K562 (cell line): ENCODE results near the gene ZNF792. TPM values are rescaled to one million over a fixed set of nuclear protein-coding genes. Genes with fewer than 3 reads are reported as not detected.
"Not testable (repeated sequence)": the region's sequence is repeated elsewhere in the genome, so short reads cannot be mapped to it uniquely, and the experiment has no call there.

Experiments
- CBFA2T3 ChIP-seq: fragments of 450-650 bp; IDR thresholded peaks from 2 replicates; pipeline ENCODE4 v1.6.1; 2017
- CCNT2 ChIP-seq: IDR thresholded peaks from 2 replicates; pipeline ENCODE4 v1.6.1; 2011; ENCODE audit warnings: borderline replicate concordance, low read depth, mild to moderate bottlenecking, moderate library complexity, mixed read lengths, low read length; ENCODE audit not compliant: insufficient read length; ENCODE audit errors: extremely low read depth
- EP400 ChIP-seq: fragments of 450-650 bp; IDR thresholded peaks from 2 replicates; pipeline ENCODE4 v1.6.1; 2017; ENCODE audit warnings: antibody characterized with exemption, mild to moderate bottlenecking, moderate library complexity
- FOXK2 ChIP-seq, 2 experiments: fragments of 450-650 bp; IDR thresholded peaks in 1 of 2; conservative IDR thresholded peaks in 1 of 2; 2 replicates each; pipeline ENCODE4 v1.6.1; 2016; ENCODE audit warnings: low read depth in 2 of 2, mild to moderate bottlenecking in 1 of 2
- GATAD2B ChIP-seq: fragments of 450-650 bp; IDR thresholded peaks from 2 replicates; pipeline ENCODE4 v1.6.1; 2017; ENCODE audit warnings: mild to moderate bottlenecking, borderline replicate concordance
- HDAC2 ChIP-seq: fragments of 450-650 bp; IDR thresholded peaks from 2 replicates; pipeline ENCODE4 v1.6.1; 2016; ENCODE audit warnings: mild to moderate bottlenecking
- ILK ChIP-seq: fragments of 450-650 bp; IDR thresholded peaks from 2 replicates; pipeline ENCODE4 v1.6.1; 2016; ENCODE audit warnings: missing genetic modification characterization, low read depth, mild to moderate bottlenecking, missing compliant biosample characterization, moderate library complexity, borderline replicate concordance
- JUND ChIP-seq, 2 experiments: IDR thresholded peaks; 2 replicates in 1 of 2; 3 replicates in 1 of 2; pipeline ENCODE4 v1.6.1; 2011; ENCODE audit warnings: borderline replicate concordance in 2 of 2, low read depth in 2 of 2, low read length in 2 of 2, improper control_type of control experiment in 1 of 2, missing biosample characterization in 1 of 2, missing genetic modification characterization in 1 of 2, missing genetic modification reagents in 1 of 2
- LCOR ChIP-seq: sonication (generic); formaldehyde crosslinking; IDR thresholded peaks from 2 replicates; pipeline ENCODE4 v1.8.0; 2022; ENCODE audit warnings: mild to moderate bottlenecking, missing genetic modification reagents
- LEF1 ChIP-seq: fragments of 450-650 bp; IDR thresholded peaks from 2 replicates; pipeline ENCODE4 v1.6.1; 2016; ENCODE audit warnings: mild to moderate bottlenecking
- MTA3 ChIP-seq: fragments of 450-650 bp; formaldehyde crosslinking; IDR thresholded peaks from 2 replicates; pipeline ENCODE4 v1.6.1; 2017; ENCODE audit warnings: mild to moderate bottlenecking, borderline replicate concordance
- MYC ChIP-seq, 2 experiments: fragments of 250-450 bp in 1 of 2; sonication (Bioruptor Pico) in 1 of 2; IDR thresholded peaks; 2 replicates each; pipeline versions ENCODE4 v1.5.1 to v1.6.1; 2012 to 2021; ENCODE audit warnings: low read depth in 2 of 2, borderline replicate concordance in 1 of 2, improper control_type of control experiment in 1 of 2, low read length in 1 of 2, mild to moderate bottlenecking in 1 of 2, moderate library complexity in 1 of 2
- PHB2 ChIP-seq: fragments of 450-650 bp; IDR thresholded peaks from 2 replicates; pipeline ENCODE4 v1.6.1; 2017; ENCODE audit warnings: low read depth
- PML ChIP-seq: IDR thresholded peaks from 2 replicates; pipeline ENCODE4 v1.6.1; 2012; ENCODE audit warnings: low read length, inconsistent platforms
- POLR2AphosphoS5 ChIP-seq: IDR thresholded peaks from 2 replicates; pipeline ENCODE4 v1.6.1; 2011; ENCODE audit warnings: mild to moderate bottlenecking, low read depth, low read length, moderate library complexity; ENCODE audit not compliant: control insufficient read depth, insufficient read depth
- PPARD ChIP-seq: fragments of 250-450 bp; sonication (Bioruptor Pico); IDR thresholded peaks from 2 replicates; pipeline ENCODE4 v1.8.0; 2022; ENCODE audit warnings: inconsistent platforms, mild to moderate bottlenecking, moderate library complexity
- RUNX1 ChIP-seq: sonication (generic); IDR thresholded peaks from 2 replicates; pipeline ENCODE4 v1.6.1; 2016; ENCODE audit warnings: antibody characterized with exemption, low read depth
- SPI1 ChIP-seq: IDR thresholded peaks from 2 replicates; pipeline ENCODE4 v1.6.1; 2011; ENCODE audit warnings: low read depth, low read length, control low read depth, borderline replicate concordance
- STAT5A ChIP-seq: IDR thresholded peaks from 2 replicates; pipeline ENCODE4 v1.6.1; 2012; ENCODE audit warnings: low read length, inconsistent platforms, borderline replicate concordance
- TBL1XR1 ChIP-seq, 2 experiments: IDR thresholded peaks; 2 replicates each; pipeline ENCODE4 v1.6.1; 2012; ENCODE audit warnings: improper control_type of control experiment in 2 of 2, low read length in 2 of 2, mild to moderate bottlenecking in 1 of 2
- ZBTB17 ChIP-seq: fragments of 450-650 bp; formaldehyde crosslinking; IDR thresholded peaks from 2 replicates; pipeline ENCODE4 v1.4.0; 2020; ENCODE audit warnings: mild to moderate bottlenecking
- ZNF175 ChIP-seq: fragments of 200-800 bp; sonication (Bioruptor generic); IDR thresholded peaks from 2 replicates; pipeline ENCODE4 v1.6.1; 2016; ENCODE audit warnings: low read depth, mild to moderate bottlenecking, missing genetic modification characterization, missing compliant biosample characterization
- ZNF197 ChIP-seq: fragments of 200-800 bp; sonication (Bioruptor generic); IDR thresholded peaks from 2 replicates; pipeline ENCODE4 v1.6.1; 2016; ENCODE audit warnings: low read depth, missing genetic modification characterization, missing compliant biosample characterization
- ZNF584 ChIP-seq: fragments of 200-800 bp; sonication (Bioruptor generic); IDR thresholded peaks from 2 replicates; pipeline ENCODE4 v1.6.1; 2016; ENCODE audit warnings: low read depth, mild to moderate bottlenecking, missing genetic modification characterization, missing compliant biosample characterization
- ZNF586 ChIP-seq: fragments of 450-650 bp; formaldehyde crosslinking; conservative IDR thresholded peaks from 2 replicates; pipeline ENCODE4 v1.4.0; 2020; ENCODE audit warnings: mild to moderate bottlenecking, moderate library complexity
- ZNF699 ChIP-seq: fragments of 250-450 bp; sonication (Bioruptor Pico); IDR thresholded peaks from 2 replicates; pipeline ENCODE4 v1.8.0; 2021; ENCODE audit warnings: mild to moderate bottlenecking, moderate library complexity; ENCODE audit not compliant: insufficient replicate concordance
- polyA plus RNA-seq, 8 experiments: library from polyadenylated mRNA; depleted of rRNA in 4 of 8; stranded (reverse) in 5 of 8; unstranded in 3 of 8; fragments of >200 nt; fragmentation: Nextera tagmentation in 2 of 8; fragmentation: Illumina TruSeq in 1 of 8; extraction: Ambion mirVana in 2 of 8; extraction: Trizol in 1 of 8; gene quantifications; 2 replicates each; pipeline versions ENCODE4 v1.2.1 to v1.2.3, GENCODE V29; 2011 to 2014; ENCODE audit warnings: inconsistent platforms in 1 of 8, missing spikeins in 1 of 8
- total RNA-seq, 7 experiments: library from RNA; depleted of rRNA in 6 of 7; stranded (reverse); fragments of >200 nt in 6 of 7; fragmentation: Illumina TruSeq in 2 of 7; extraction: Trizol in 2 of 7; gene quantifications; 2 replicates each; pipeline versions ENCODE4 v1.2.1 to v1.2.3, GENCODE V29; 2011 to 2021; ENCODE audit warnings: low replicate concordance in 1 of 7
- TF ChIP-seq, protein P1 (sequence below), 2 experiments: fragments of 450-650 bp; conservative IDR thresholded peaks; 2 replicates each; pipeline ENCODE4 v1.6.1; 2017; ENCODE audit warnings: mild to moderate bottlenecking in 2 of 2, moderate library complexity in 2 of 2

ZNF792 gene
- total and polyA plus RNA-seq, 9 of the 15 experiments (the other 6 are each of a cell fraction or from before 2014, with no cell fraction given), result 3.3 to 16.5 (median 10.4) TPM

DNA sequence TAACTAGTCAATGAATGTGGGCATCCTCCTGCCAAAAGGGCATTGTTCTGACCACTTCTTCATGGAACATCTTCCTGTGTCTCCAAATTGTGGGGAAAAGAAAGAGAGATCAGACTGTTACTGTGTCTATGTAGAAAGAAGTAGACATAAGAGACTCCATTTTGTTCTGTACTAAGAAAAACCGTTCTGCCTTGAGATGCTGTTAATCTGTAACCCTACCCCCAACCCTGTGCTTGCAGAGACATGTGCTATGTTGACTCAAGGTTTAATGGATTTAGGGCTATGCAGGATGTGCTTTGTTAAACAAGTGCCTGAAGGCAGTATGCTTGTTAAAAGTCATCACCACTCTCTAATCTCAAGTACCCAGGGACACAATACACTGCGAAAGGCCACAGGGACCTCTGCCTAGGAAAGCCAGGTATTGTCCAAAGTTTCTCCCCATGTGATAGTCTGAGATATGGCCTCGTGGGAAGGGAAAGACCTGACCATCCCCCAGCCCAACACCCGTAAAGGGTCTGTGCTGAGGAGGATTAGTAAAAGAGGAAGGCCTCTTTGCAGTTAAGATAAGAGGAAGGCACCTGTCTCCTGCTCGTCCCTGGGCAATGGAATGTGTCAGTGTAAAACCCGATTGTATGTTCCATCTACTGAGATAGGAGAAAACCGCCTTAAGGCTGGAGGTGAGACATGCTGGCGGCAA, 43.8 kb downstream of the ZNF792 start (continued):
- TF ChIP-seq GATAD2B (0 out of 2 replicates have a peak, but pooled peaks have one; percentile 14), RUNX1 (peak; percentile 72; the same call in 1 of the 2 replicates), ILK (peak; percentile 85; the same call in 1 of the 2 replicates), POLR2AphosphoS5 (peak; percentile 68), ZNF175 (CRISPR knock-in tag) (peak; percentile 89), HDAC2 (peak; percentile 78), LEF1 (peak; percentile 90), MTA3 (0 out of 2 replicates have a peak, but pooled peaks have one; percentile 54), STAT5A (peak; percentile 69), ZNF197 (CRISPR knock-in tag) (peak; percentile 63; the same call in 1 of the 2 replicates), CCNT2 (peak; percentile 56), JUND (IDR thresholded peaks at IDR 0.05; ENCODE audit: borderline replicate concordance, low read depth, low read length) (peak; percentile 25; the same call in 1 of the 2 replicates), PPARD (CRISPR knock-in tag) (0 out of 2 replicates have a peak, but pooled peaks have one; percentile 27), SPI1 (peak; percentile 88), ZBTB17 (CRISPR knock-in tag) (peak; percentile 90), TBL1XR1 (IDR thresholded peaks at IDR 0.05; ENCODE audit: low read length in 2 of 2) (peak; percentile 57 to 75; a peak in 2 of 4 replicates), PML (peak; percentile 84), MYC (IDR thresholded peaks at IDR 0.05; ENCODE audit: low read depth, low read length) (peak; percentile 65), MYC (CRISPR knock-in tag; IDR thresholded peaks at IDR 0.05; ENCODE audit: borderline replicate concordance, low read depth) (0 out of 2 replicates have a peak, but pooled peaks have one; percentile 56), ZNF586 (peak; percentile 69; the same call in 1 of the 2 replicates), CBFA2T3 (peak; percentile 96), EP400 (peak; percentile 48; the same call in 1 of the 2 replicates), ZNF584 (peak; percentile 63), ZNF699 (CRISPR knock-in tag) (peak; percentile 84), LCOR (CRISPR knock-in tag) (peak; percentile 47; the same call in 1 of the 2 replicates), PHB2 (peak; percentile 34; the same call in 1 of the 2 replicates), FOXK2 (conservative IDR thresholded peaks at IDR 0.05 in 1 of 2, IDR thresholded peaks at IDR 0.05 in 1 of 2; ENCODE audit: low read depth in 2 of 2) (peak; percentile 44 to 64; a peak in 2 of 4 replicates)
- TF ChIP-seq, protein P1, sequence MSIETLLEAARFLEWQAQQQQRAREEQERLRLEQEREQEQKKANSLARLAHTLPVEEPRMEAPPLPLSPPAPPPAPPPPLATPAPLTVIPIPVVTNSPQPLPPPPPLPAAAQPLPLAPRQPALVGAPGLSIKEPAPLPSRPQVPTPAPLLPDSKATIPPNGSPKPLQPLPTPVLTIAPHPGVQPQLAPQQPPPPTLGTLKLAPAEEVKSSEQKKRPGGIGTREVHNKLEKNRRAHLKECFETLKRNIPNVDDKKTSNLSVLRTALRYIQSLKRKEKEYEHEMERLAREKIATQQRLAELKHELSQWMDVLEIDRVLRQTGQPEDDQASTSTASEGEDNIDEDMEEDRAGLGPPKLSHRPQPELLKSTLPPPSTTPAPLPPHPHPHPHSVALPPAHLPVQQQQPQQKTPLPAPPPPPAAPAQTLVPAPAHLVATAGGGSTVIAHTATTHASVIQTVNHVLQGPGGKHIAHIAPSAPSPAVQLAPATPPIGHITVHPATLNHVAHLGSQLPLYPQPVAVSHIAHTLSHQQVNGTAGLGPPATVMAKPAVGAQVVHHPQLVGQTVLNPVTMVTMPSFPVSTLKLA (conservative IDR thresholded peaks at IDR 0.05), result peak; percentile 32 to 75; a peak in 2 of 4 replicates
- not testable (repeated sequence) for TF ChIP-seq JUND (tag; IDR thresholded peaks at IDR 0.05; ENCODE audit: borderline replicate concordance, low read depth, low read length)
